ENCODE results near the gene CEPT1.

GRCh38 chr1:111104981-111105380 lies 35.0 kb upstream of the CEPT1 start:
- TF ChIP-seq, protein P1, sequence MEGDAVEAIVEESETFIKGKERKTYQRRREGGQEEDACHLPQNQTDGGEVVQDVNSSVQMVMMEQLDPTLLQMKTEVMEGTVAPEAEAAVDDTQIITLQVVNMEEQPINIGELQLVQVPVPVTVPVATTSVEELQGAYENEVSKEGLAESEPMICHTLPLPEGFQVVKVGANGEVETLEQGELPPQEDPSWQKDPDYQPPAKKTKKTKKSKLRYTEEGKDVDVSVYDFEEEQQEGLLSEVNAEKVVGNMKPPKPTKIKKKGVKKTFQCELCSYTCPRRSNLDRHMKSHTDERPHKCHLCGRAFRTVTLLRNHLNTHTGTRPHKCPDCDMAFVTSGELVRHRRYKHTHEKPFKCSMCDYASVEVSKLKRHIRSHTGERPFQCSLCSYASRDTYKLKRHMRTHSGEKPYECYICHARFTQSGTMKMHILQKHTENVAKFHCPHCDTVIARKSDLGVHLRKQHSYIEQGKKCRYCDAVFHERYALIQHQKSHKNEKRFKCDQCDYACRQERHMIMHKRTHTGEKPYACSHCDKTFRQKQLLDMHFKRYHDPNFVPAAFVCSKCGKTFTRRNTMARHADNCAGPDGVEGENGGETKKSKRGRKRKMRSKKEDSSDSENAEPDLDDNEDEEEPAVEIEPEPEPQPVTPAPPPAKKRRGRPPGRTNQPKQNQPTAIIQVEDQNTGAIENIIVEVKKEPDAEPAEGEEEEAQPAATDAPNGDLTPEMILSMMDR (IDR thresholded peaks at IDR 0.05; ENCODE audit: control extremely low read depth in 1 of 3, insufficient read depth in 1 of 3, low read depth in 1 of 3, low read length in 3 of 3): no peak
- TF ChIP-seq SP1 (IDR thresholded peaks at IDR 0.05; ENCODE audit: low read depth, low read length) (no peak), POLR2A (IDR thresholded peaks at IDR 0.05; ENCODE audit: control extremely low read depth in 1 of 2, low read depth in 2 of 2, low read length in 2 of 2) (no peak), EZH2 (IDR thresholded peaks at IDR 0.05; ENCODE audit: low read depth, low read length, severe bottlenecking) (no peak), ATF3 (IDR thresholded peaks at IDR 0.05; ENCODE audit: insufficient read depth, low read depth, low read length) (no peak), POLR2AphosphoS5 (IDR thresholded peaks at IDR 0.05; ENCODE audit: low read depth, low read length) (no peak), GABPA (IDR thresholded peaks at IDR 0.05; ENCODE audit: borderline replicate concordance, insufficient read depth, low read length) (no peak), TAF1 (IDR thresholded peaks at IDR 0.05; ENCODE audit: low read depth, low read length) (no peak), BRCA1 (IDR thresholded peaks at IDR 0.05; ENCODE audit: low read depth, low read length) (no peak), JUN (IDR thresholded peaks at IDR 0.05; ENCODE audit: low read depth, low read length) (no peak), ASH2L (IDR thresholded peaks at IDR 0.05; ENCODE audit: low read length) (no peak), USF2 (IDR thresholded peaks at IDR 0.05; ENCODE audit: low read length) (no peak)
- TF ChIP-seq, protein P2, sequence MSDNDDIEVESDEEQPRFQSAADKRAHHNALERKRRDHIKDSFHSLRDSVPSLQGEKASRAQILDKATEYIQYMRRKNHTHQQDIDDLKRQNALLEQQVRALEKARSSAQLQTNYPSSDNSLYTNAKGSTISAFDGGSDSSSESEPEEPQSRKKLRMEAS (IDR thresholded peaks at IDR 0.05): no peak
